Pancreas (tissue), 10 donors: ENCODE results near the gene UQCC5. TPM values are rescaled to one million over a fixed set of nuclear protein-coding genes. Genes with fewer than 3 reads are reported as not detected.

ENCODE experiments used
- ATAC-seq, 4 donors: fragments of 200-7000 bp; cut with Tn5 transposase; one replicate each; pipeline versions ENCODE4 v1.8.0 to v1.9.1; 2020; ENCODE audit warnings: mild to moderate bottlenecking in 4 of 4, moderate library complexity in 4 of 4
- DNase-seq, 6 donors: peaks; one replicate each; pipeline ENCODE4 v3.0.0-alpha.2; 2020
- FAIRE-seq: peaks from 2 replicates; lab custom pipeline; 2012; peaks lifted over from hg19 to GRCh38; lab: Jason Lieb, UNC
- H3K27ac ChIP-seq, 4 donors: fragments of 200-600 bp; sonication (generic); 1 replicate in 3 of 4; 2 replicates in 1 of 4; pipeline versions ENCODE4 v1.5.0 to v1.8.0; 2020
- H3K27me3 ChIP-seq, 4 donors: fragments of 200-600 bp; one replicate each; pipeline ENCODE4 v1.8.0; 2021
- H3K36me3 ChIP-seq, 3 donors: fragments of 200-600 bp; sonication (generic) in 1 of 3; one replicate each; pipeline versions ENCODE4 v1.5.0 to v1.8.0; 2020 to 2021
- H3K4me1 ChIP-seq, 3 donors: fragments of 200-600 bp; one replicate each; pipeline ENCODE4 v1.8.0; 2021
- H3K4me3 ChIP-seq, 4 donors: fragments of 200-600 bp; sonication (generic) in 2 of 4; one replicate each; pipeline versions ENCODE4 v1.5.0 to v1.8.0; 2020 to 2021
- H3K9me3 ChIP-seq, 4 donors: fragments of 200-600 bp; one replicate each; pipeline ENCODE4 v1.8.0; 2021
- WGBS, 2 donors: extraction: QIAGEN DNeasy Blood & Tissue Kit; methylation state at CpG; one replicate each; pipeline ENCODE4 v1.1.7; 2013; 5-methylcytosine and 5-hydroxymethylcytosine counted together
- intact Hi-C, 3 donors: fragments of 100-400 bp; cut with DNase I; formaldehyde crosslinking; loops; one replicate each; pipeline versions ENCODE4 v1.11.1 to v1.14.2; 2022
- polyA plus RNA-seq, 2 donors: library from polyadenylated mRNA; stranded (reverse); fragments of 200-250 nt; gene quantifications; one replicate each; pipeline ENCODE4 v1.2.3, GENCODE V29; 2013
- total RNA-seq, 6 donors: library from RNA; stranded (reverse); fragmentation: NEBNext Ultra II Directional in 4 of 6; extraction: Animal tissue kit (Norgen Biotek cat#: 25700) in 4 of 6; gene quantifications; one replicate each; pipeline versions ENCODE4 v1.2.1 to v1.2.4, GENCODE V29; 2021 to 2023
- TF ChIP-seq, protein P1 (sequence below), 4 donors: fragments of 200-600 bp; sonication (generic) in 3 of 4; IDR thresholded peaks; one replicate each; pipeline versions ENCODE4 v1.5.0 to v1.8.0; 2021; ENCODE audit warnings: antibody characterized with exemption in 4 of 4
- donor health status: healthy with polysubstance abuse.
- donor health status: DM: no; HTN: no; CAD: no; lungs with moderate emphysema.
- donor health status: DM: no; HTN: no; CAD: no.
- donor health status: control.
- donor health status: control.
- donor health status: Bipolar disorder and iron deficiency.
- donor health status: DM: yes; HTN: yes; CAD: no.
- donor health status: DM: no; HTN: no; CAD: no.
- donor health status: DM: no; HTN: no; CAD: no.
- donor health status: DM: yes; HTN: yes; CAD: no.

Gene UQCC5
- total RNA-seq (10 to 100 TPM in 1 of 6 donors, 1 to 10 TPM in 5; 5.0 to 11.2 (median 7.1) TPM), polyA plus RNA-seq (10 to 100 TPM; 25.7 to 41.8 TPM)

- no peaks in the 10 kb centered on the region for H3K27me3 ChIP-seq
- no peaks in the 10 kb centered on the region for H3K9me3 ChIP-seq
- intact Hi-C loops: no loop called here
- whole genome bisulfite sequencing, 2 donors: 0 to 1% methylated on average over 61 to 65 of the region's 65 CpGs
- peak within 1 kb of the TSS; percentile 81 to 89 (median 86) for H3K27ac ChIP-seq
- TF ChIP-seq, protein P1, sequence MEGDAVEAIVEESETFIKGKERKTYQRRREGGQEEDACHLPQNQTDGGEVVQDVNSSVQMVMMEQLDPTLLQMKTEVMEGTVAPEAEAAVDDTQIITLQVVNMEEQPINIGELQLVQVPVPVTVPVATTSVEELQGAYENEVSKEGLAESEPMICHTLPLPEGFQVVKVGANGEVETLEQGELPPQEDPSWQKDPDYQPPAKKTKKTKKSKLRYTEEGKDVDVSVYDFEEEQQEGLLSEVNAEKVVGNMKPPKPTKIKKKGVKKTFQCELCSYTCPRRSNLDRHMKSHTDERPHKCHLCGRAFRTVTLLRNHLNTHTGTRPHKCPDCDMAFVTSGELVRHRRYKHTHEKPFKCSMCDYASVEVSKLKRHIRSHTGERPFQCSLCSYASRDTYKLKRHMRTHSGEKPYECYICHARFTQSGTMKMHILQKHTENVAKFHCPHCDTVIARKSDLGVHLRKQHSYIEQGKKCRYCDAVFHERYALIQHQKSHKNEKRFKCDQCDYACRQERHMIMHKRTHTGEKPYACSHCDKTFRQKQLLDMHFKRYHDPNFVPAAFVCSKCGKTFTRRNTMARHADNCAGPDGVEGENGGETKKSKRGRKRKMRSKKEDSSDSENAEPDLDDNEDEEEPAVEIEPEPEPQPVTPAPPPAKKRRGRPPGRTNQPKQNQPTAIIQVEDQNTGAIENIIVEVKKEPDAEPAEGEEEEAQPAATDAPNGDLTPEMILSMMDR (IDR thresholded peaks at IDR 0.05): no peak
- DNase-seq (peak; percentile 96 to 99 (median 98)), FAIRE-seq (peak; percentile 78), ATAC-seq (peak; percentile 91 to 95 (median 92))
- H3K36me3 ChIP-seq: no peaks in the 10 kb centered on the region
- H3K4me3 ChIP-seq: peak within 1 kb of the TSS; percentile 36 to 65 (median 55)
- peaks cover 12 to 25% (median 13%) of the 10 kb centered on the region in 3 donors for H3K4me1 ChIP-seq
Measured at GRCh38 chr3:52536369-52537164, at the start of gene UQCC5. UQCC5 (plus strand) TSS chr3:52536605; CDS start chr3:52536756, 151 bp downstream.

DNA sequence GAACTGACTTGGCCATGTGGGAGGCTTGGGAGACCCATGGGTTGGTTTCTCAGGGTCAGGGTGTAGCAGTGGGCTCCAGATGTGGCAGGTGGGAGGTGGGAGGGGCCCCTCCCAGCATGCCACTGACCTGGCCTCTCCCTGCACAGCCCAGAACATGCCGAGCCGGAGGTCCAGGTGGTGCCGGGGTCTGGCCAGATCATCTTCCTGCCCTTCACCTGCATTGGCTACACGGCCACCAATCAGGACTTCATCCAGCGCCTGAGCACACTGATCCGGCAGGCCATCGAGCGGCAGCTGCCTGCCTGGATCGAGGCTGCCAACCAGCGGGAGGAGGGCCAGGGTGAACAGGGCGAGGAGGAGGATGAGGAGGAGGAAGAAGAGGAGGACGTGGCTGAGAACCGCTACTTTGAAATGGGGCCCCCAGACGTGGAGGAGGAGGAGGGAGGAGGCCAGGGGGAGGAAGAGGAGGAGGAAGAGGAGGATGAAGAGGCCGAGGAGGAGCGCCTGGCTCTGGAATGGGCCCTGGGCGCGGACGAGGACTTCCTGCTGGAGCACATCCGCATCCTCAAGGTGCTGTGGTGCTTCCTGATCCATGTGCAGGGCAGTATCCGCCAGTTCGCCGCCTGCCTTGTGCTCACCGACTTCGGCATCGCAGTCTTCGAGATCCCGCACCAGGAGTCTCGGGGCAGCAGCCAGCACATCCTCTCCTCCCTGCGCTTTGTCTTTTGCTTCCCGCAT lies 49.2 kb upstream of the UQCC5 start:
- no peak for ATAC-seq
- Histone ChIP-seq H3K36me3 (peaks cover under 1 to 53% (median 1%) of the 10 kb centered on the region in 3 donors), H3K4me1 (no peaks in the 10 kb centered on the region), H3K27ac (no peak overlapping the region), H3K4me3 (no peak overlapping the region), H3K27me3 (no peaks in the 10 kb centered on the region), H3K9me3 (no peaks in the 10 kb centered on the region)
- intact Hi-C loops: no loop called here
- DNase-seq: peak in 2 of 6 donors; percentile 17 to 54
- no peak for FAIRE-seq
- WGBS, 2 donors: 94% methylated on average over 31 of the region's 31 CpGs
- TF ChIP-seq, protein P1 (IDR thresholded peaks at IDR 0.05): no peak

DNA sequence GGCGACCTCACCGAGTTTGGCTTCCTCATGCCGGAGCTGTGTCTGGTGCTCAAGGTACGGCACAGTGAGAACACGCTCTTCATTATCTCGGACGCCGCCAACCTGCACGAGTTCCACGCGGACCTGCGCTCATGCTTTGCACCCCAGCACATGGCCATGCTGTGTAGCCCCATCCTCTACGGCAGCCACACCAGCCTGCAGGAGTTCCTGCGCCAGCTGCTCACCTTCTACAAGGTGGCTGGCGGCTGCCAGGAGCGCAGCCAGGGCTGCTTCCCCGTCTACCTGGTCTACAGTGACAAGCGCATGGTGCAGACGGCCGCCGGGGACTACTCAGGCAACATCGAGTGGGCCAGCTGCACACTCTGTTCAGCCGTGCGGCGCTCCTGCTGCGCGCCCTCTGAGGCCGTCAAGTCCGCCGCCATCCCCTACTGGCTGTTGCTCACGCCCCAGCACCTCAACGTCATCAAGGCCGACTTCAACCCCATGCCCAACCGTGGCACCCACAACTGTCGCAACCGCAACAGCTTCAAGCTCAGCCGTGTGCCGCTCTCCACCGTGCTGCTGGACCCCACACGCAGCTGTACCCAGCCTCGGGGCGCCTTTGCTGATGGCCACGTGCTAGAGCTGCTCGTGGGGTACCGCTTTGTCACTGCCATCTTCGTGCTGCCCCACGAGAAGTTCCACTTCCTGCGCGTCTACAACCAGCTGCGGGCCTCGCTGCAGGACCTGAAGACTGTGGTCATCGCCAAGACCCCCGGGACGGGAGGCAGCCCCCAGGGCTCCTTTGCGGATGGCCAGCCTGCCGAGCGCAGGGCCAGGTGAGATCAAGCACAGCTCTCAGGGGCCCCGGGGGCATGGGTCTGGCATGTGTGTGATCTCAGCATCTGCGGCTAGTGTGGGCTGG lies 48.4 kb upstream of the UQCC5 start:
- TF ChIP-seq, protein P1 (IDR thresholded peaks at IDR 0.05): no peak
- no peak overlapping the region for H3K27ac ChIP-seq
- intact Hi-C loops: no loop called here
- no peaks in the 10 kb centered on the region for H3K27me3 ChIP-seq
- peak in 2 of 6 donors; percentile 19 to 72 for DNase-seq
- H3K36me3 ChIP-seq: peaks cover 3 to 53% (median 4%) of the 10 kb centered on the region in 3 donors
- H3K4me3 ChIP-seq: no peak overlapping the region
- 95% methylated on average over 59 of the region's 59 CpGs for WGBS, 2 donors
- FAIRE-seq: no peak
- no peak for ATAC-seq
- no peaks in the 10 kb centered on the region for H3K9me3 ChIP-seq
- H3K4me1 ChIP-seq: no peaks in the 10 kb centered on the region

DNA sequence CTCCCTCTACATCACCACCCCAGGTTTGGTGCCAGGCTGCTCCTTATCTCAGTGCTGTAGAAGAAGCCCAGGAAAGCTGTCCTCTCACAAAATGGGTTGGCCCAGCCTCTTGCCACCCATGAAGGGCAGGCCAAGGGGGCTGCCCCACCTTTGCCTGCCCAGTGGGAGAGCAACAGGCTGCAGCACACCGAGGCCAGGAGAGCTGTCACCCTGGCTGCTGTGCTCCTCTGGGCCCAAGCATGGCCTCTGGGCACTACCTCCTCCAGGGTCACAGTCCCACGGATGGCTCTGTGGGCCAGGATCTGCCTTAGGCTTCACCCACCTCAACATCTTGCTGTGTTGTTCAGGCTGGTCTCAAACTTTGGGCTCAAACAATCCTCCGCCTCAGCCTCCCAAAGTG lies 47.7 kb upstream of the UQCC5 start:
- H3K36me3 ChIP-seq: peaks cover 3 to 53% (median 4%) of the 10 kb centered on the region in 3 donors

More for the DNA sequence above, 47.7 kb upstream of the UQCC5 start:
- DNase-seq (peak in 1 of 6 donors; percentile 51), FAIRE-seq (no peak), ATAC-seq (no peak)
- H3K9me3 ChIP-seq: no peaks in the 10 kb centered on the region
- TF ChIP-seq, protein P1 (IDR thresholded peaks at IDR 0.05): no peak
- 79 to 85% methylated on average over 3 of the region's 3 CpGs for WGBS, 2 donors
- H3K27me3 ChIP-seq: no peaks in the 10 kb centered on the region
- no peaks in the 10 kb centered on the region for H3K4me1 ChIP-seq
- H3K27ac ChIP-seq: no peak overlapping the region
- no peak overlapping the region for H3K4me3 ChIP-seq
- intact Hi-C loops: no loop called here
